Esophagus muscularis mucosa (tissue), 3 donors: ENCODE results near the gene CAPSL.

ENCODE experiments used
- CTCF ChIP-seq, 3 experiments: fragments of 200-600 bp in 2 of 3; fragments of 450-650 bp in 1 of 3; sonication (generic) in 2 of 3; IDR thresholded peaks; one replicate each; pipeline ENCODE4 v1.5.1; 2017 to 2019; ENCODE audit warnings: antibody characterized with exemption in 3 of 3, mild to moderate bottlenecking in 2 of 3, moderate library complexity in 1 of 3
- POLR2AphosphoS5 ChIP-seq, 2 donors: sonication (generic); formaldehyde crosslinking; IDR thresholded peaks; one replicate each; pipeline ENCODE4 v1.6.1; 2017; ENCODE audit warnings: antibody characterized with exemption in 2 of 2

- TF ChIP-seq CTCF (IDR thresholded peaks at IDR 0.05) (no peak), POLR2AphosphoS5 (IDR thresholded peaks at IDR 0.05) (no peak)
These were observed 8.7 kb upstream of the CAPSL start for GRCh38 chr5:35947085-35947484.
